SK-N-MC (cell line): Measurements from ENCODE around the gene IFIT2.

Experiments
- EZH2 ChIP-seq: fragments of 200-600 bp; sonication (generic); IDR thresholded peaks from one replicate; pipeline ENCODE4 v1.6.1; 2017; ENCODE audit warnings: antibody characterized with exemption
- FOXP2 ChIP-seq: optimal IDR thresholded peaks from 2 replicates; pipeline ENCODE3; 2011; ENCODE audit warnings: mild to moderate bottlenecking, moderate library complexity; ENCODE audit not compliant: insufficient read depth; ENCODE audit errors: extremely low read length, control extremely low read depth
- POLR2AphosphoS5 ChIP-seq: IDR thresholded peaks from 2 replicates; pipeline ENCODE4 v1.6.1; 2012; ENCODE audit warnings: mild to moderate bottlenecking, low read depth, low read length, borderline replicate concordance

DNA sequence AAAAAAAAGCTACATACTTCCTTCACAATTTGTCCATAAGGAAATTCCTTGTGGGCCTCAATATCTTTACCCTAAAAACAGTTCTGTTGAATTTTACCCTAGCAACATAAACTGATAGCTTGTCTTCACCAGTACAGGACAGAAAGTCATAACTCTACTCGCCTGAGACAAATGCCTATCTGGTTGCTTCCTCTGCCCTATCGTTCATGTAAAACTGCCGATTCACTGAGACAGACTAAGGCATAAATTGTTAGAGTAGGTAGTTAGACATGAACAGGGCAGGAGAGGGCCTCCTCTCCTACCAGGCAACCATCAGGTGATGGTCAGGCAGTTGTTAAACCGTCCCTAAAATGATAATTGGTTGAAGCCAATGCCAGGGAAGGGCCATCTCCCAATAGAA, 51.0 kb downstream of the IFIT2 start:
- TF ChIP-seq POLR2AphosphoS5 (no peak), EZH2 (no peak), FOXP2 (no peak)
